Sciatic nerve (tissue), 2 donors: Measurements from ENCODE around the gene PCDHB10. TPM values are rescaled to one million over a fixed set of nuclear protein-coding genes. Genes with fewer than 3 reads are reported as not detected.
"Not testable (repeated sequence)": the region's sequence is repeated elsewhere in the genome, so short reads cannot be mapped to it uniquely, and the experiment has no call there.

Experiments
- ATAC-seq: fragments of 200-7000 bp; cut with Tn5 transposase; one replicate; pipeline ENCODE4 v1.9.1; 2020; ENCODE audit warnings: mild to moderate bottlenecking, moderate library complexity
- DNase-seq: peaks from one replicate; pipeline ENCODE4 v3.0.0-alpha.2; 2020; ENCODE audit warnings: low spot score
- intact Hi-C: fragments of 100-400 bp; cut with DNase I; formaldehyde crosslinking; loops from one replicate; pipeline ENCODE4 v1.14.2; 2022
- total RNA-seq: library from RNA; stranded (reverse); fragmentation: NEBNext Ultra II Directional; extraction: Animal tissue kit (Norgen Biotek cat#: 25700); gene quantifications from one replicate; pipeline ENCODE4 v1.2.1, GENCODE V29; 2021
- donor health status: DM: no; HTN: no; CAD: no.
- donor health status: DM: no; HTN: no; CAD: no.

The PCDHB10 gene
- total RNA-seq, 1 donor from 2014 or later = 5.3 TPM

- intact Hi-C loops, DNase-seq, ATAC-seq: not testable (repeated sequence)
These were observed 32.7 kb downstream of the PCDHB10 start for GRCh38 chr5:141224844-141225243.

GRCh38 chr5:141225421-141225820, 33.3 kb downstream of the PCDHB10 start:
- DNase-seq, ATAC-seq, intact Hi-C loops: not testable (repeated sequence)

GRCh38 chr5:141234109-141234667, 42.0 kb downstream of the PCDHB10 start:
- no peak for ATAC-seq
- intact Hi-C loops = no loop called here
- no peak for DNase-seq

GRCh38 chr5:141235922-141236321, 43.8 kb downstream of the PCDHB10 start:
- DNase-seq, intact Hi-C loops, ATAC-seq: not testable (repeated sequence)

- no peak for DNase-seq
- intact Hi-C loops = no loop called here
- no peak for ATAC-seq
These were observed 44.6 kb downstream of the PCDHB10 start for GRCh38 chr5:141236516-141237313.

GRCh38 chr5:141241496-141241895, 49.3 kb downstream of the PCDHB10 start:
- ATAC-seq = no peak
- intact Hi-C loops = no loop called here
- no peak for DNase-seq

Other genes with a start within 250 kb of the PCDHB10 start
- gene PCDHAC2, start 225.9 kb upstream of the PCDHB10 start, total RNA-seq = 2.4 TPM
- gene PCDHB1, start 141.0 kb upstream of the PCDHB10 start, total RNA-seq = 0.09 TPM
- gene PCDHB2, start 97.7 kb upstream of the PCDHB10 start, total RNA-seq = 3.8 TPM
- gene PCDHB3, start 91.9 kb upstream of the PCDHB10 start, total RNA-seq = 4.5 TPM
- 12.2 TPM for gene PCDHB4, start 70.5 kb upstream of the PCDHB10 start, total RNA-seq
- 4.4 TPM for gene PCDHB5, start 57.1 kb upstream of the PCDHB10 start, total RNA-seq
- 2.4 TPM for gene PCDHB6, start 42.3 kb upstream of the PCDHB10 start, total RNA-seq
- 5.0 TPM for gene PCDHB7, start 19.7 kb upstream of the PCDHB10 start, total RNA-seq
- gene PCDHB8, start 14.6 kb upstream of the PCDHB10 start, total RNA-seq = 4.5 TPM
- gene PCDHB16, start 10.0 kb upstream of the PCDHB10 start, total RNA-seq = 9.5 TPM
- 3.7 TPM for gene PCDHB9, start 5.2 kb upstream of the PCDHB10 start, total RNA-seq
- 9.9 TPM for gene PCDHB11, start 7.3 kb downstream of the PCDHB10 start, total RNA-seq
- 6.6 TPM for gene PCDHB12, start 16.4 kb downstream of the PCDHB10 start, total RNA-seq
- 4.9 TPM for gene PCDHB13, start 21.6 kb downstream of the PCDHB10 start, total RNA-seq
- gene PCDHB14, start 31.0 kb downstream of the PCDHB10 start, total RNA-seq = 5.3 TPM
- 7.3 TPM for gene PCDHB15, start 53.0 kb downstream of the PCDHB10 start, total RNA-seq
- gene SLC25A2, start 111.7 kb downstream of the PCDHB10 start, total RNA-seq = 1.4 TPM
- 84.3 TPM for gene TAF7, start 128.4 kb downstream of the PCDHB10 start, total RNA-seq
- gene PCDHGA1, start 138.2 kb downstream of the PCDHB10 start, total RNA-seq = 1.4 TPM
- 13.5 TPM for gene PCDHGA2, start 146.4 kb downstream of the PCDHB10 start, total RNA-seq
- 6.7 TPM for gene PCDHGA3, start 151.5 kb downstream of the PCDHB10 start, total RNA-seq
- 7.8 TPM for gene PCDHGB1, start 157.7 kb downstream of the PCDHB10 start, total RNA-seq
- gene PCDHGA4, start 162.7 kb downstream of the PCDHB10 start, total RNA-seq = 10.6 TPM
- gene PCDHGB2, start 167.6 kb downstream of the PCDHB10 start, total RNA-seq = 10.2 TPM
- 8.8 TPM for gene PCDHGA5, start 171.8 kb downstream of the PCDHB10 start, total RNA-seq
- 9.7 TPM for gene PCDHGB3, start 177.9 kb downstream of the PCDHB10 start, total RNA-seq
- gene PCDHGA6, start 181.5 kb downstream of the PCDHB10 start, total RNA-seq = 10.3 TPM
- gene PCDHGA7, start 190.4 kb downstream of the PCDHB10 start, total RNA-seq = 7.3 TPM
- gene PCDHGB4, start 195.3 kb downstream of the PCDHB10 start, total RNA-seq = 9.0 TPM
- gene PCDHGA8, start 200.3 kb downstream of the PCDHB10 start, total RNA-seq = 5.3 TPM
- gene PCDHGB5, start 205.6 kb downstream of the PCDHB10 start, total RNA-seq = 16.3 TPM
- gene PCDHGA9, start 210.4 kb downstream of the PCDHB10 start, total RNA-seq = 10.7 TPM
- 12.4 TPM for gene PCDHGB6, start 215.7 kb downstream of the PCDHB10 start, total RNA-seq
- 8.9 TPM for gene PCDHGA10, start 220.6 kb downstream of the PCDHB10 start, total RNA-seq
- gene PCDHGB7, start 225.3 kb downstream of the PCDHB10 start, total RNA-seq = 18.9 TPM
- gene PCDHGA11, start 228.7 kb downstream of the PCDHB10 start, total RNA-seq = 7.8 TPM
- gene PCDHGA12, start 238.2 kb downstream of the PCDHB10 start, total RNA-seq = 12.1 TPM